Astrocyte (in vitro differentiated cells and primary cell): Measurements from ENCODE around the gene MRPL22.

Experiments
- CTCF ChIP-seq: IDR thresholded peaks from 2 replicates; pipeline ENCODE4 v1.5.1; 2011; ENCODE audit warnings: low read depth, mild to moderate bottlenecking, inconsistent platforms, low read length, moderate library complexity; ENCODE audit not compliant: insufficient read depth
- EZH2 ChIP-seq: IDR thresholded peaks from 2 replicates; pipeline ENCODE4 v1.6.1; 2012; ENCODE audit warnings: mild to moderate bottlenecking, low read length, inconsistent platforms; ENCODE audit not compliant: insufficient read depth

DNA sequence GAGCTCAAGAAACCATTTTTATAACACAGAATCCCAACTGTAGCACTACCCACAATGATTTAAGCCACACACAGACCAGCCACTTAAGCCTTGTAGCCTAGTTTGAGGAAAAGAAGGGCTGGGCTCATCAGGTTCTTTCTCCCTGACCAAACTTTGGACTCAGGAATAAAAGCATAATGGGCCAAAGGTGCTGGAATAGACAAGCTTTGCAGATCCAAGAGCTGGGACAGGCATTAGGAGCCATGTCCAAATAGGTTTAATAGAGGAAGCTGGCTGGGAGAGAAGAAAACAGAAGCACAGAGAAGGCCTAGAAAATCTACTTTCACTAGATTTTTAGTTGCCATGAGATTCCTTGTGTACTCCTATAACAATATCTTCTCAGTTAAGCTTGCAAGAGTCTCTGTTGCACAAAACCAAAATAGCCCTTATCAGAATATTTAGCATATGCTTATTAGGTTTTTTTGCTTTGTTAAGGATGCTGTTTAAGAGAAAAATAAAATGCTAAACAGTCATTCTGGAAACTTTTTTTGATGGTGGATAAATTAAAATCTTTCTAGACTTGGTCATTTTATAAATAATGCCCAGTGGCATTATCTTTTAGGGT, 44.2 kb upstream of the MRPL22 start:
- no peak for TF ChIP-seq CTCF
- no peak for TF ChIP-seq EZH2
